AG04449 (cell line): Measurements from ENCODE around the gene UFSP1.

Experiments used
- CTCF ChIA-PET: fragments of 350-600 bp; formaldehyde crosslinking; extraction: SDS; loops from one replicate; lab custom pipeline; 2021; ENCODE audit warnings: antibody characterized with exemption; lab: Yijun Ruan, JAX
- POLR2A ChIA-PET: fragments of 400-600, 350-600 bp; formaldehyde crosslinking; extraction: SDS; loops from one replicate; lab custom pipeline; 2020; ENCODE audit warnings: antibody characterized with exemption, inconsistent platforms; lab: Yijun Ruan, JAX
- DNase-seq: peaks from one replicate; pipeline ENCODE4 v3.0.0-alpha.2; 2010; ENCODE audit warnings: low read depth, low spot score
- H3K4me3 ChIP-seq: 2 replicates; pipeline ENCODE4 v1.5.1; 2011; ENCODE audit warnings: low read depth, mild to moderate bottlenecking, control low read depth, low read length
- TF ChIP-seq, protein P1 (sequence below): IDR thresholded peaks from one replicate; pipeline ENCODE4 v1.5.1; 2011; ENCODE audit warnings: mild to moderate bottlenecking, moderate library complexity, low read length, control low read depth, inconsistent platforms; ENCODE audit not compliant: insufficient read depth; ENCODE audit errors: missing control alignments

Gene UFSP1

DNA sequence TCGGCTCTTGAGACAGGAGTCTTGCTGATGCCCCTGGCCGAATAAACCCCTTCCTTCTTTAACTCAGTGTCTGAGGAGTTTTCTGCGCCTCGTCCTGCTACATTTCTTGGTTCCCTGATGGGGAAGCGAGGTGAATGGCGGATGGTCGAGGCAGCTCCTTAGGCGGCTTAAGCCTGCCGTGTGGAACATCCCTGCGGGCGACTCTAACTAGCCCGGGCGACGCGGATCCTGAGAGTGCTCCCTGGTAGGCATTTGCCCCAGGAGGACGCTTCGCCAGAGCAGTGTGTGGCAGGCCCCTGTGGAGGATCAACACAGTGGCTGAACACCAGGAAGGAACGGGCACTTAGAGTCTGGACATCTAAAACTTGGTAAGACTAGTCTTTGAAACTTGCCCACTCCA, 50.2 kb downstream of the UFSP1 start:
- no peak for DNase-seq
- TF ChIP-seq, protein P1, sequence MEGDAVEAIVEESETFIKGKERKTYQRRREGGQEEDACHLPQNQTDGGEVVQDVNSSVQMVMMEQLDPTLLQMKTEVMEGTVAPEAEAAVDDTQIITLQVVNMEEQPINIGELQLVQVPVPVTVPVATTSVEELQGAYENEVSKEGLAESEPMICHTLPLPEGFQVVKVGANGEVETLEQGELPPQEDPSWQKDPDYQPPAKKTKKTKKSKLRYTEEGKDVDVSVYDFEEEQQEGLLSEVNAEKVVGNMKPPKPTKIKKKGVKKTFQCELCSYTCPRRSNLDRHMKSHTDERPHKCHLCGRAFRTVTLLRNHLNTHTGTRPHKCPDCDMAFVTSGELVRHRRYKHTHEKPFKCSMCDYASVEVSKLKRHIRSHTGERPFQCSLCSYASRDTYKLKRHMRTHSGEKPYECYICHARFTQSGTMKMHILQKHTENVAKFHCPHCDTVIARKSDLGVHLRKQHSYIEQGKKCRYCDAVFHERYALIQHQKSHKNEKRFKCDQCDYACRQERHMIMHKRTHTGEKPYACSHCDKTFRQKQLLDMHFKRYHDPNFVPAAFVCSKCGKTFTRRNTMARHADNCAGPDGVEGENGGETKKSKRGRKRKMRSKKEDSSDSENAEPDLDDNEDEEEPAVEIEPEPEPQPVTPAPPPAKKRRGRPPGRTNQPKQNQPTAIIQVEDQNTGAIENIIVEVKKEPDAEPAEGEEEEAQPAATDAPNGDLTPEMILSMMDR, result no peak
- ChIA-PET CTCF (interaction anchor here (0.9 to 1.1 kb wide), 2 partner anchors 12 to 34 kb away, joined by 3 to 4 read pairs; no protein-coding TSS in a partner anchor), POLR2A (no interaction called here)
- no peak overlapping the region for H3K4me3 ChIP-seq
